WTC11 (cell line): ENCODE results near the gene UGT2B7. TPM values are rescaled to one million over a fixed set of nuclear protein-coding genes. Genes with fewer than 3 reads are reported as not detected.

ENCODE experiments used
- ATAC-seq: fragments of 200-7000 bp; cut with Tn5 transposase; 2 replicates; pipeline ENCODE4 v1.10.0; 2021; ENCODE audit warnings: mild to moderate bottlenecking, moderate library complexity
- CTCF ChIA-PET: fragments of 300-600 bp; sonication (Branson Sonifier 250); formaldehyde crosslinking; loops from one replicate; lab custom pipeline; 2021; ENCODE audit warnings: antibody characterized with exemption; lab: Charles Lee
- POLR2A ChIA-PET: fragments of 350-600 bp; sonication (Branson Sonifier 250); formaldehyde crosslinking; loops from one replicate; lab custom pipeline; 2021; ENCODE audit warnings: antibody characterized with exemption; lab: Charles Lee
- DNase-seq: peaks from one replicate; pipeline ENCODE4 v3.0.0; 2021; ENCODE audit warnings: low spot score
- H3K27ac Mint-ChIP-seq: 2 replicates; pipeline ENCODE4 v1.8.0; 2021; ENCODE audit warnings: mixed read lengths
- H3K27me3 Mint-ChIP-seq: 2 replicates; pipeline ENCODE4 v1.8.0; 2021; ENCODE audit warnings: low read depth, mild to moderate bottlenecking, moderate library complexity, mixed read lengths
- H3K36me3 Mint-ChIP-seq: 2 replicates; pipeline ENCODE4 v1.8.0; 2021; ENCODE audit warnings: mixed read lengths
- H3K4me1 Mint-ChIP-seq: 2 replicates; pipeline ENCODE4 v1.8.0; 2022; ENCODE audit warnings: mixed read lengths
- H3K4me3 Mint-ChIP-seq: 2 replicates; pipeline ENCODE4 v1.8.0; 2021; ENCODE audit warnings: mild to moderate bottlenecking, moderate library complexity, mixed read lengths
- H3K9me3 Mint-ChIP-seq: 2 replicates; pipeline ENCODE4 v1.8.0; 2021; ENCODE audit warnings: mixed read lengths
- CREM ChIP-seq: sonication (generic); formaldehyde crosslinking; IDR thresholded peaks from 2 replicates; pipeline ENCODE4 v1.8.1; 2022; ENCODE audit warnings: mild to moderate bottlenecking, missing genetic modification reagents, moderate library complexity
- EMX1 ChIP-seq: fragments of 250-450 bp; sonication (Bioruptor Pico); IDR thresholded peaks from 2 replicates; pipeline ENCODE4 v1.8.0; 2021; ENCODE audit warnings: mild to moderate bottlenecking
- FOXJ3 ChIP-seq: sonication (generic); formaldehyde crosslinking; IDR thresholded peaks from 2 replicates; pipeline ENCODE4 v1.9.0; 2021; ENCODE audit warnings: missing genetic modification reagents, mild to moderate bottlenecking, borderline replicate concordance
- GABPB1 ChIP-seq: sonication (generic); formaldehyde crosslinking; IDR thresholded peaks from 2 replicates; pipeline ENCODE4 v1.8.1; 2023; ENCODE audit warnings: mild to moderate bottlenecking, missing genetic modification reagents
- RORB ChIP-seq: fragments of 250-450 bp; sonication (Bioruptor Pico); IDR thresholded peaks from 2 replicates; pipeline ENCODE4 v1.9.0; 2021; ENCODE audit warnings: mild to moderate bottlenecking
- TCF7 ChIP-seq: sonication (generic); formaldehyde crosslinking; IDR thresholded peaks from 2 replicates; pipeline ENCODE4 v1.8.0; 2022; ENCODE audit warnings: mild to moderate bottlenecking, low read depth, missing genetic modification reagents, moderate library complexity
- ZNF263 ChIP-seq: sonication (generic); formaldehyde crosslinking; IDR thresholded peaks from 2 replicates; pipeline ENCODE4 v1.8.1; 2022; ENCODE audit warnings: low read depth, mild to moderate bottlenecking, moderate library complexity, missing genetic modification reagents
- ZNF423 ChIP-seq: fragments of 250-450 bp; sonication (Bioruptor Pico); IDR thresholded peaks from 2 replicates; pipeline ENCODE4 v2.1.2; 2022; ENCODE audit warnings: mild to moderate bottlenecking, moderate library complexity
- total RNA-seq: library from RNA; stranded (reverse); gene quantifications from 3 replicates; pipeline ENCODE4 v1.2.3, GENCODE V29; 2021
- TF ChIP-seq, protein P1 (sequence below): fragments of 250-450 bp; sonication (Bioruptor Pico); IDR thresholded peaks from 2 replicates; pipeline ENCODE4 v1.9.0; 2021; ENCODE audit warnings: mild to moderate bottlenecking, borderline replicate concordance
- TF ChIP-seq, protein P2 (sequence below): sonication (generic); formaldehyde crosslinking; IDR thresholded peaks from 2 replicates; pipeline ENCODE4 v1.8.1; 2022; ENCODE audit warnings: mild to moderate bottlenecking, missing genetic modification reagents, moderate library complexity, borderline replicate concordance
- TF ChIP-seq, protein P3 (sequence below): sonication (generic); formaldehyde crosslinking; IDR thresholded peaks from 2 replicates; pipeline ENCODE4 v1.8.1; 2022; ENCODE audit warnings: low read depth, mild to moderate bottlenecking, moderate library complexity, missing genetic modification reagents, borderline replicate concordance
- TF ChIP-seq, protein P4 (sequence below): sonication (generic); formaldehyde crosslinking; IDR thresholded peaks from 2 replicates; pipeline ENCODE4 v1.8.0; 2022; ENCODE audit warnings: missing genetic modification reagents
- TF ChIP-seq, protein P5 (sequence below): fragments of 250-450 bp; sonication (Bioruptor Pico); IDR thresholded peaks from 2 replicates; pipeline ENCODE4 v2.1.2; 2022; ENCODE audit warnings: mild to moderate bottlenecking, moderate library complexity
- TF ChIP-seq, protein P6 (sequence below): sonication (generic); formaldehyde crosslinking; IDR thresholded peaks from 2 replicates; pipeline ENCODE4 v1.8.1; 2023; ENCODE audit warnings: mild to moderate bottlenecking, missing genetic modification reagents, borderline replicate concordance
- TF ChIP-seq, protein P7 (sequence below): fragments of 250-450 bp; sonication (Bioruptor Pico); IDR thresholded peaks from 2 replicates; pipeline ENCODE4 v1.9.0; 2021; ENCODE audit warnings: mild to moderate bottlenecking

Gene UGT2B7
- total RNA-seq, 1 experiment from 2014 or later, result not detected

DNA sequence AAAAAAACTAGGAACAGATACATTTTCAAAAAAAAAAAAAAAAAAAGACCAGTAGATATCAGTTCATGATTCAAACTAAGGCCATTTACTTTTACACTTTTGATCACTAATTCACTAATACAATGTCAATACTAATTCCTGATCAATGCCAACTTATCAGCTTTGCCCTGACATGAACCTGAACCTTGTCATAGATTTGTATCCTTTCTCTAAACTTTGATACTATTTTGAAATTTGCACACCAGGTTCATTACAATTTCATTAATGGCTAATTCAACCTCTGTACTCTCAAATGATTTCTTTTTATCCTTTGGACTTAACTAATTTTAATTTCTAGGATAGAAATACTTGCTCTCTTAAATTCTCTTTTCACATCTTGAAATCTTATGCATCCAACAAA, 37.7 kb downstream of the UGT2B7 start (continued):
- TF ChIP-seq, protein P1, sequence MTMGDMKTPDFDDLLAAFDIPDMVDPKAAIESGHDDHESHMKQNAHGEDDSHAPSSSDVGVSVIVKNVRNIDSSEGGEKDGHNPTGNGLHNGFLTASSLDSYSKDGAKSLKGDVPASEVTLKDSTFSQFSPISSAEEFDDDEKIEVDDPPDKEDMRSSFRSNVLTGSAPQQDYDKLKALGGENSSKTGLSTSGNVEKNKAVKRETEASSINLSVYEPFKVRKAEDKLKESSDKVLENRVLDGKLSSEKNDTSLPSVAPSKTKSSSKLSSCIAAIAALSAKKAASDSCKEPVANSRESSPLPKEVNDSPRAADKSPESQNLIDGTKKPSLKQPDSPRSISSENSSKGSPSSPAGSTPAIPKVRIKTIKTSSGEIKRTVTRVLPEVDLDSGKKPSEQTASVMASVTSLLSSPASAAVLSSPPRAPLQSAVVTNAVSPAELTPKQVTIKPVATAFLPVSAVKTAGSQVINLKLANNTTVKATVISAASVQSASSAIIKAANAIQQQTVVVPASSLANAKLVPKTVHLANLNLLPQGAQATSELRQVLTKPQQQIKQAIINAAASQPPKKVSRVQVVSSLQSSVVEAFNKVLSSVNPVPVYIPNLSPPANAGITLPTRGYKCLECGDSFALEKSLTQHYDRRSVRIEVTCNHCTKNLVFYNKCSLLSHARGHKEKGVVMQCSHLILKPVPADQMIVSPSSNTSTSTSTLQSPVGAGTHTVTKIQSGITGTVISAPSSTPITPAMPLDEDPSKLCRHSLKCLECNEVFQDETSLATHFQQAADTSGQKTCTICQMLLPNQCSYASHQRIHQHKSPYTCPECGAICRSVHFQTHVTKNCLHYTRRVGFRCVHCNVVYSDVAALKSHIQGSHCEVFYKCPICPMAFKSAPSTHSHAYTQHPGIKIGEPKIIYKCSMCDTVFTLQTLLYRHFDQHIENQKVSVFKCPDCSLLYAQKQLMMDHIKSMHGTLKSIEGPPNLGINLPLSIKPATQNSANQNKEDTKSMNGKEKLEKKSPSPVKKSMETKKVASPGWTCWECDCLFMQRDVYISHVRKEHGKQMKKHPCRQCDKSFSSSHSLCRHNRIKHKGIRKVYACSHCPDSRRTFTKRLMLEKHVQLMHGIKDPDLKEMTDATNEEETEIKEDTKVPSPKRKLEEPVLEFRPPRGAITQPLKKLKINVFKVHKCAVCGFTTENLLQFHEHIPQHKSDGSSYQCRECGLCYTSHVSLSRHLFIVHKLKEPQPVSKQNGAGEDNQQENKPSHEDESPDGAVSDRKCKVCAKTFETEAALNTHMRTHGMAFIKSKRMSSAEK (CRISPR knock-in tag), result no peak
- no peak for TF ChIP-seq RORB (CRISPR knock-in tag)
- TF ChIP-seq, protein P2, sequence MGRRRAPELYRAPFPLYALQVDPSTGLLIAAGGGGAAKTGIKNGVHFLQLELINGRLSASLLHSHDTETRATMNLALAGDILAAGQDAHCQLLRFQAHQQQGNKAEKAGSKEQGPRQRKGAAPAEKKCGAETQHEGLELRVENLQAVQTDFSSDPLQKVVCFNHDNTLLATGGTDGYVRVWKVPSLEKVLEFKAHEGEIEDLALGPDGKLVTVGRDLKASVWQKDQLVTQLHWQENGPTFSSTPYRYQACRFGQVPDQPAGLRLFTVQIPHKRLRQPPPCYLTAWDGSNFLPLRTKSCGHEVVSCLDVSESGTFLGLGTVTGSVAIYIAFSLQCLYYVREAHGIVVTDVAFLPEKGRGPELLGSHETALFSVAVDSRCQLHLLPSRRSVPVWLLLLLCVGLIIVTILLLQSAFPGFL (CRISPR knock-in tag), result no peak

DNA sequence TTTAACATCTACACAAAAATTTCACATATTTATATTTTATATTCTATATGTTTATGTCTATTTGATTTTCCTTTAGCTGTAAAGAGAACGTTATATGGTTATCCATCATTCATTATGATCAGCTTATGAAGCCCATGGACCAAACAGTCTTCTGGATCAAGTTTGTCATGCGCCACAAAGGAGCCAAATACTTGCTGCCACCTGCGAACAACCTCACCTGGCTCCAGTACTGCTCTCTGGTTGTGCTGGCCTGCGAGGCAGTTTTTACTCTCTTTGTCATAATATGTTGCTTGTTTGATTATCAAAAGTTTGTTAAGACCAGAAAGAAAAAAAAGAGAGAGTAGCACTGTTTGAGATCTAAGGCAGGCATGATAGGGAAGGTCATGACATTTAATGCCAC, 38.2 kb downstream of the UGT2B7 start:
- ChIA-PET POLR2A (no interaction called here), CTCF (no interaction called here)
- Mint-ChIP-seq H3K27ac (no peak overlapping the region), H3K9me3 (peaks cover 6% of the 10 kb centered on the region), H3K36me3 (no peaks in the 10 kb centered on the region), H3K27me3 (no peaks in the 10 kb centered on the region), H3K4me3 (no peak overlapping the region), H3K4me1 (peaks cover 4% of the 10 kb centered on the region; the same call in 1 of the 2 replicates)
- no peak for DNase-seq
- TF ChIP-seq ZNF263 (CRISPR knock-in tag) (no peak), GABPB1 (CRISPR knock-in tag) (no peak), CREM (CRISPR knock-in tag) (no peak), TCF7 (CRISPR knock-in tag) (no peak), FOXJ3 (CRISPR knock-in tag) (no peak), EMX1 (CRISPR knock-in tag) (no peak), ZNF423 (no peak)
- TF ChIP-seq, protein P3, sequence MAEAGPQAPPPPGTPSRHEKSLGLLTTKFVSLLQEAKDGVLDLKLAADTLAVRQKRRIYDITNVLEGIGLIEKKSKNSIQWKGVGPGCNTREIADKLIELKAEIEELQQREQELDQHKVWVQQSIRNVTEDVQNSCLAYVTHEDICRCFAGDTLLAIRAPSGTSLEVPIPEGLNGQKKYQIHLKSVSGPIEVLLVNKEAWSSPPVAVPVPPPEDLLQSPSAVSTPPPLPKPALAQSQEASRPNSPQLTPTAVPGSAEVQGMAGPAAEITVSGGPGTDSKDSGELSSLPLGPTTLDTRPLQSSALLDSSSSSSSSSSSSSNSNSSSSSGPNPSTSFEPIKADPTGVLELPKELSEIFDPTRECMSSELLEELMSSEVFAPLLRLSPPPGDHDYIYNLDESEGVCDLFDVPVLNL (CRISPR knock-in tag), result no peak
- TF ChIP-seq, protein P4, sequence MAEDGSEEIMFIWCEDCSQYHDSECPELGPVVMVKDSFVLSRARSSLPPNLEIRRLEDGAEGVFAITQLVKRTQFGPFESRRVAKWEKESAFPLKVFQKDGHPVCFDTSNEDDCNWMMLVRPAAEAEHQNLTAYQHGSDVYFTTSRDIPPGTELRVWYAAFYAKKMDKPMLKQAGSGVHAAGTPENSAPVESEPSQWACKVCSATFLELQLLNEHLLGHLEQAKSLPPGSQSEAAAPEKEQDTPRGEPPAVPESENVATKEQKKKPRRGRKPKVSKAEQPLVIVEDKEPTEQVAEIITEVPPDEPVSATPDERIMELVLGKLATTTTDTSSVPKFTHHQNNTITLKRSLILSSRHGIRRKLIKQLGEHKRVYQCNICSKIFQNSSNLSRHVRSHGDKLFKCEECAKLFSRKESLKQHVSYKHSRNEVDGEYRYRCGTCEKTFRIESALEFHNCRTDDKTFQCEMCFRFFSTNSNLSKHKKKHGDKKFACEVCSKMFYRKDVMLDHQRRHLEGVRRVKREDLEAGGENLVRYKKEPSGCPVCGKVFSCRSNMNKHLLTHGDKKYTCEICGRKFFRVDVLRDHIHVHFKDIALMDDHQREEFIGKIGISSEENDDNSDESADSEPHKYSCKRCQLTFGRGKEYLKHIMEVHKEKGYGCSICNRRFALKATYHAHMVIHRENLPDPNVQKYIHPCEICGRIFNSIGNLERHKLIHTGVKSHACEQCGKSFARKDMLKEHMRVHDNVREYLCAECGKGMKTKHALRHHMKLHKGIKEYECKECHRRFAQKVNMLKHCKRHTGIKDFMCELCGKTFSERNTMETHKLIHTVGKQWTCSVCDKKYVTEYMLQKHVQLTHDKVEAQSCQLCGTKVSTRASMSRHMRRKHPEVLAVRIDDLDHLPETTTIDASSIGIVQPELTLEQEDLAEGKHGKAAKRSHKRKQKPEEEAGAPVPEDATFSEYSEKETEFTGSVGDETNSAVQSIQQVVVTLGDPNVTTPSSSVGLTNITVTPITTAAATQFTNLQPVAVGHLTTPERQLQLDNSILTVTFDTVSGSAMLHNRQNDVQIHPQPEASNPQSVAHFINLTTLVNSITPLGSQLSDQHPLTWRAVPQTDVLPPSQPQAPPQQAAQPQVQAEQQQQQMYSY (CRISPR knock-in tag), result no peak
- TF ChIP-seq, protein P5, sequence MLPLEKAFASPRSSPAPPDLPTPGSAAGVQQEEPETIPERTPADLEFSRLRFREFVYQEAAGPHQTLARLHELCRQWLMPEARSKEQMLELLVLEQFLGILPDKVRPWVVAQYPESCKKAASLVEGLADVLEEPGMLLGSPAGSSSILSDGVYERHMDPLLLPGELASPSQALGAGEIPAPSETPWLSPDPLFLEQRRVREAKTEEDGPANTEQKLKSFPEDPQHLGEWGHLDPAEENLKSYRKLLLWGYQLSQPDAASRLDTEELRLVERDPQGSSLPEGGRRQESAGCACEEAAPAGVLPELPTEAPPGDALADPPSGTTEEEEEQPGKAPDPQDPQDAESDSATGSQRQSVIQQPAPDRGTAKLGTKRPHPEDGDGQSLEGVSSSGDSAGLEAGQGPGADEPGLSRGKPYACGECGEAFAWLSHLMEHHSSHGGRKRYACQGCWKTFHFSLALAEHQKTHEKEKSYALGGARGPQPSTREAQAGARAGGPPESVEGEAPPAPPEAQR (CRISPR knock-in tag), result no peak
- TF ChIP-seq, protein P6, sequence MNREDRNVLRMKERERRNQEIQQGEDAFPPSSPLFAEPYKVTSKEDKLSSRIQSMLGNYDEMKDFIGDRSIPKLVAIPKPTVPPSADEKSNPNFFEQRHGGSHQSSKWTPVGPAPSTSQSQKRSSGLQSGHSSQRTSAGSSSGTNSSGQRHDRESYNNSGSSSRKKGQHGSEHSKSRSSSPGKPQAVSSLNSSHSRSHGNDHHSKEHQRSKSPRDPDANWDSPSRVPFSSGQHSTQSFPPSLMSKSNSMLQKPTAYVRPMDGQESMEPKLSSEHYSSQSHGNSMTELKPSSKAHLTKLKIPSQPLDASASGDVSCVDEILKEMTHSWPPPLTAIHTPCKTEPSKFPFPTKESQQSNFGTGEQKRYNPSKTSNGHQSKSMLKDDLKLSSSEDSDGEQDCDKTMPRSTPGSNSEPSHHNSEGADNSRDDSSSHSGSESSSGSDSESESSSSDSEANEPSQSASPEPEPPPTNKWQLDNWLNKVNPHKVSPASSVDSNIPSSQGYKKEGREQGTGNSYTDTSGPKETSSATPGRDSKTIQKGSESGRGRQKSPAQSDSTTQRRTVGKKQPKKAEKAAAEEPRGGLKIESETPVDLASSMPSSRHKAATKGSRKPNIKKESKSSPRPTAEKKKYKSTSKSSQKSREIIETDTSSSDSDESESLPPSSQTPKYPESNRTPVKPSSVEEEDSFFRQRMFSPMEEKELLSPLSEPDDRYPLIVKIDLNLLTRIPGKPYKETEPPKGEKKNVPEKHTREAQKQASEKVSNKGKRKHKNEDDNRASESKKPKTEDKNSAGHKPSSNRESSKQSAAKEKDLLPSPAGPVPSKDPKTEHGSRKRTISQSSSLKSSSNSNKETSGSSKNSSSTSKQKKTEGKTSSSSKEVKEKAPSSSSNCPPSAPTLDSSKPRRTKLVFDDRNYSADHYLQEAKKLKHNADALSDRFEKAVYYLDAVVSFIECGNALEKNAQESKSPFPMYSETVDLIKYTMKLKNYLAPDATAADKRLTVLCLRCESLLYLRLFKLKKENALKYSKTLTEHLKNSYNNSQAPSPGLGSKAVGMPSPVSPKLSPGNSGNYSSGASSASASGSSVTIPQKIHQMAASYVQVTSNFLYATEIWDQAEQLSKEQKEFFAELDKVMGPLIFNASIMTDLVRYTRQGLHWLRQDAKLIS, result no peak
- TF ChIP-seq, protein P7, sequence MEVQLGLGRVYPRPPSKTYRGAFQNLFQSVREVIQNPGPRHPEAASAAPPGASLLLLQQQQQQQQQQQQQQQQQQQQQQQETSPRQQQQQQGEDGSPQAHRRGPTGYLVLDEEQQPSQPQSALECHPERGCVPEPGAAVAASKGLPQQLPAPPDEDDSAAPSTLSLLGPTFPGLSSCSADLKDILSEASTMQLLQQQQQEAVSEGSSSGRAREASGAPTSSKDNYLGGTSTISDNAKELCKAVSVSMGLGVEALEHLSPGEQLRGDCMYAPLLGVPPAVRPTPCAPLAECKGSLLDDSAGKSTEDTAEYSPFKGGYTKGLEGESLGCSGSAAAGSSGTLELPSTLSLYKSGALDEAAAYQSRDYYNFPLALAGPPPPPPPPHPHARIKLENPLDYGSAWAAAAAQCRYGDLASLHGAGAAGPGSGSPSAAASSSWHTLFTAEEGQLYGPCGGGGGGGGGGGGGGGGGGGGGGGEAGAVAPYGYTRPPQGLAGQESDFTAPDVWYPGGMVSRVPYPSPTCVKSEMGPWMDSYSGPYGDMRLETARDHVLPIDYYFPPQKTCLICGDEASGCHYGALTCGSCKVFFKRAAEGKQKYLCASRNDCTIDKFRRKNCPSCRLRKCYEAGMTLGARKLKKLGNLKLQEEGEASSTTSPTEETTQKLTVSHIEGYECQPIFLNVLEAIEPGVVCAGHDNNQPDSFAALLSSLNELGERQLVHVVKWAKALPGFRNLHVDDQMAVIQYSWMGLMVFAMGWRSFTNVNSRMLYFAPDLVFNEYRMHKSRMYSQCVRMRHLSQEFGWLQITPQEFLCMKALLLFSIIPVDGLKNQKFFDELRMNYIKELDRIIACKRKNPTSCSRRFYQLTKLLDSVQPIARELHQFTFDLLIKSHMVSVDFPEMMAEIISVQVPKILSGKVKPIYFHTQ (CRISPR knock-in tag), result no peak
- no peak for ATAC-seq
